CD4-positive, alpha-beta T cell (primary cell): ENCODE results near the gene KLHL3. TPM values are rescaled to one million over a fixed set of nuclear protein-coding genes. Genes with fewer than 3 reads are reported as not detected.

ENCODE experiments used
- ATAC-seq: fragments of 200-7000 bp; cut with Tn5 transposase; one replicate; pipeline ENCODE4 v1.10.0; 2022; ENCODE audit warnings: mild to moderate bottlenecking; ENCODE audit not compliant: poor library complexity
- CTCF ChIA-PET: fragments of 350-600 bp; sonication (Branson Sonifier 250); formaldehyde crosslinking; loops from one replicate; lab custom pipeline; 2021; ENCODE audit warnings: antibody characterized with exemption, inconsistent platforms; lab: Charles Lee
- POLR2A ChIA-PET: fragments of 350-600 bp; sonication (Branson Sonifier 250); formaldehyde crosslinking; loops from one replicate; lab custom pipeline; 2021; ENCODE audit warnings: antibody characterized with exemption, inconsistent platforms; lab: Charles Lee
- DNase-seq, 14 experiments: peaks; one replicate each; pipeline ENCODE4 v3.0.0-alpha.2; 2013 to 2020; ENCODE audit warnings: mixed read lengths in 2 of 14
- H3K27ac ChIP-seq, 2 donors: one replicate each; pipeline versions ENCODE4 v1.5.1 to v1.7.0; 2013; ENCODE audit warnings: low read length in 2 of 2, low read depth in 1 of 2, mild to moderate bottlenecking in 1 of 2
- H3K27me3 ChIP-seq, 2 experiments: 1 replicate in 1 of 2; 2 replicates in 1 of 2; pipeline versions ENCODE4 v1.6.1 to v1.7.0; 2013; ENCODE audit warnings: low read length in 2 of 2, control low read depth in 1 of 2, mild to moderate bottlenecking in 1 of 2, moderate library complexity in 1 of 2; ENCODE audit not compliant: insufficient read depth in 2 of 2, control insufficient read depth in 1 of 2
- H3K36me3 ChIP-seq: one replicate; pipeline ENCODE4 v1.6.1; 2013; ENCODE audit warnings: low read length, control low read depth; ENCODE audit not compliant: insufficient read depth
- H3K4me1 ChIP-seq: one replicate; pipeline ENCODE4 v1.6.1; 2013; ENCODE audit warnings: low read length, control low read depth; ENCODE audit not compliant: insufficient read depth
- H3K4me3 ChIP-seq: one replicate; pipeline ENCODE4 v1.5.1; 2013; ENCODE audit warnings: mild to moderate bottlenecking, low read length, moderate library complexity
- H3K9me3 ChIP-seq, 2 experiments: 1 replicate in 1 of 2; 2 replicates in 1 of 2; pipeline versions ENCODE4 v1.6.1 to v1.7.0; 2013; ENCODE audit warnings: low read length in 2 of 2, mild to moderate bottlenecking in 2 of 2, control low read depth in 1 of 2, moderate library complexity in 1 of 2; ENCODE audit not compliant: control insufficient read depth in 1 of 2, insufficient read depth in 1 of 2
- H3K27ac Mint-ChIP-seq: one replicate; pipeline ENCODE4 v1.8.0; 2020; ENCODE audit warnings: mixed read lengths
- H3K27me3 Mint-ChIP-seq: one replicate; pipeline ENCODE4 v1.8.0; 2021; ENCODE audit warnings: mixed read lengths
- H3K36me3 Mint-ChIP-seq: one replicate; pipeline ENCODE4 v1.8.0; 2021; ENCODE audit warnings: low read depth, mixed read lengths
- H3K4me1 Mint-ChIP-seq: one replicate; pipeline ENCODE4 v1.8.0; 2021; ENCODE audit warnings: low read depth, mixed read lengths
- H3K4me3 Mint-ChIP-seq: one replicate; pipeline ENCODE4 v1.8.0; 2020; ENCODE audit warnings: mild to moderate bottlenecking, mixed read lengths
- H3K9me3 Mint-ChIP-seq: one replicate; pipeline ENCODE4 v1.8.0; 2020; ENCODE audit warnings: mixed read lengths
- CTCF ChIP-seq: fragments of 200-600 bp; IDR thresholded peaks from one replicate; pipeline ENCODE4 v1.8.0; 2022; ENCODE audit warnings: antibody characterized with exemption, mild to moderate bottlenecking
- intact Hi-C, 2 experiments: fragments of 100-400 bp; cut with DNase I in 1 of 2; cut with micrococcal nuclease in 1 of 2; formaldehyde crosslinking; loops; one replicate each; pipeline versions ENCODE4 v1.15.1 to v1.9.0; 2023 to 2025; cut with DNase I, micrococcal nuclease
- total RNA-seq, 174 experiments: library from RNA in 2 of 174; stranded (reverse) in 2 of 174; gene quantifications; one replicate each; pipeline ENCODE4 v1.2.3 and lab custom pipeline; 2021 to 2026

The KLHL3 gene
- total RNA-seq, 2 experiments from 2014 or later: 22.0 to 25.9 TPM

- ATAC-seq (no peak), DNase-seq (no peak)
- Mint-ChIP-seq H3K9me3 (no peaks in the 10 kb centered on the region), H3K4me3 (no peak overlapping the region), H3K4me1 (no peaks in the 10 kb centered on the region), H3K27ac (no peak overlapping the region), H3K27me3 (peaks cover 29% of the 10 kb centered on the region), H3K36me3 (no peaks in the 10 kb centered on the region)
- Histone ChIP-seq H3K27me3 (peaks cover 0 to 6% of the 10 kb centered on the region in 2 experiments), H3K4me1 (no peaks in the 10 kb centered on the region), H3K9me3 (no peaks in the 10 kb centered on the region), H3K4me3 (no peak overlapping the region), H3K36me3 (no peaks in the 10 kb centered on the region), H3K27ac (no peak overlapping the region)
- intact Hi-C loops: no loop called here
- CTCF ChIA-PET: no interaction called here
- TF ChIP-seq CTCF: no peak
- POLR2A ChIA-PET: no interaction called here
These were observed 154.1 kb downstream of the KLHL3 start for GRCh38 chr5:137581776-137582175.

- ChIA-PET CTCF (no interaction called here), POLR2A (no interaction called here)
- no peak overlapping the region for H3K27ac ChIP-seq
- no peaks in the 10 kb centered on the region for H3K9me3 Mint-ChIP-seq
- H3K36me3 Mint-ChIP-seq: no peaks in the 10 kb centered on the region
- DNase-seq (no peak), ATAC-seq (no peak)
- no peak overlapping the region for H3K4me3 Mint-ChIP-seq
- TF ChIP-seq CTCF: no peak
- no peak overlapping the region for H3K4me3 ChIP-seq
- H3K4me1 Mint-ChIP-seq: no peaks in the 10 kb centered on the region
- H3K4me1 ChIP-seq: no peaks in the 10 kb centered on the region
- no peaks in the 10 kb centered on the region for H3K36me3 ChIP-seq
- intact Hi-C loops: no loop called here
- H3K27me3 Mint-ChIP-seq: peaks cover 16% of the 10 kb centered on the region
- no peaks in the 10 kb centered on the region for H3K9me3 ChIP-seq
- H3K27me3 ChIP-seq: peaks cover 0 to 5% of the 10 kb centered on the region in 2 experiments
- H3K27ac Mint-ChIP-seq: no peak overlapping the region
These were observed 155.9 kb downstream of the KLHL3 start for GRCh38 chr5:137580030-137580429.

DNA sequence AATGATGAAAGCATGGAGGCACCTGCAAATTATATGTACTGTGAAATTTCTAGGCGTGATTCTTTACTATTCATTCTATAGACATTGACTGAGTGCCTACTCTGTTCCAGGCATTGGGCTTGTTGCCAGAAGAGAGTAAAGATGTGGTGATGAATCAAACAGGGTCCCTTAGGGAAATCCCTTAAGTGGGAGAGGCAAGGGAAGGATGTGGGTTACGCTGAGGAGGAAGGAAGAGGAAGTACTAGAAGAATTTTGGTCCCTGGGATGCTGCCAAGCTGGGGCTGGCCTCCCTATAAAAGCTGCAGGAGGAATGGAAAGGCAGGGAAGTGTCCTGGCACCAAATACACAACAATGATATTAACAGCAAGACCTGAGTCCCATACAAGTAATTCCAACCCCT is 160.0 kb downstream of the KLHL3 start:
- Histone ChIP-seq H3K4me3 (no peak overlapping the region), H3K4me1 (no peaks in the 10 kb centered on the region), H3K27ac (no peak overlapping the region), H3K27me3 (peaks cover 4 to 9% of the 10 kb centered on the region in 2 experiments), H3K9me3 (no peaks in the 10 kb centered on the region), H3K36me3 (no peaks in the 10 kb centered on the region)
- H3K9me3 Mint-ChIP-seq: no peaks in the 10 kb centered on the region
- H3K27me3 Mint-ChIP-seq: peaks cover 34% of the 10 kb centered on the region
- no peak for TF ChIP-seq CTCF
- ChIA-PET POLR2A (no interaction called here), CTCF (no interaction called here)
- DNase-seq (peak in 2 of 14 experiments; percentile 11 to 20), ATAC-seq (no peak)
- no peak overlapping the region for H3K27ac Mint-ChIP-seq
- no peaks in the 10 kb centered on the region for H3K36me3 Mint-ChIP-seq
- intact Hi-C loops: no loop called here
- H3K4me1 Mint-ChIP-seq: no peaks in the 10 kb centered on the region
- H3K4me3 Mint-ChIP-seq: no peak overlapping the region
